ENCODE measurements around the gene UTP18.
"Not testable (repeated sequence)": the region's sequence is repeated elsewhere in the genome, so short reads cannot be mapped to it uniquely, and the experiment has no call there.

UTP18 gene

DNA sequence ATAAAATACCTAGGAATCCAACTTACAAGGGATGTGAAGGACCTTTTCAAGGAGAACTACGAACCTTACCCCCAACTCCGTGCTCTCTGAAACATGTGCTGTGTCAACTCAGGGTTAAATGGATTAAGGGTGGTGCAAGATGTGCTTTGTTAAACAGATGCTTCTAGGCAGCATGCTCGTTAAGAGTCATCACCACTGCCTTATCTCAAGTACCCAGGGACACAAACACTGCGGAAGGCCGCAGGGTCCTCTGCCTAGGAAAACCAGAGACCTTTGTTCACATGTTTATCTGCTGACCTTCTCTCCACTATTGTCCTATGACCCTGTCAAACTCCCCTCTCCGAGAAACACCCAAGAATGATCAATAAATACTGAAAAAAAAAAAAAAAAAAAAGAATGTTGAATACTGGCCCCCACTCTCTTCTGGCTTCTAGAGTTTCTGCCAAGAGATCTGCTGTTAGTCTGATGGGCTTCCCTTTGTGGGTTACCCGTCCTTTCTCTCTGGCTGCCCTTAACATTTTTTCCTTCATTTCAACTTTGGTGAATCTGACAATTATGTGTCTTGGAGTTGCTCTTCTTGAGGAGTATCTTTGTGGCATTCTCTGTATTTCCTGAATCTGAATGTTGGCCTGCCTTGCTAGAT, 70.6 kb downstream of the UTP18 start:
- not testable (repeated sequence) for DNase-seq (ENCODE audit: low spot score)

DNA sequence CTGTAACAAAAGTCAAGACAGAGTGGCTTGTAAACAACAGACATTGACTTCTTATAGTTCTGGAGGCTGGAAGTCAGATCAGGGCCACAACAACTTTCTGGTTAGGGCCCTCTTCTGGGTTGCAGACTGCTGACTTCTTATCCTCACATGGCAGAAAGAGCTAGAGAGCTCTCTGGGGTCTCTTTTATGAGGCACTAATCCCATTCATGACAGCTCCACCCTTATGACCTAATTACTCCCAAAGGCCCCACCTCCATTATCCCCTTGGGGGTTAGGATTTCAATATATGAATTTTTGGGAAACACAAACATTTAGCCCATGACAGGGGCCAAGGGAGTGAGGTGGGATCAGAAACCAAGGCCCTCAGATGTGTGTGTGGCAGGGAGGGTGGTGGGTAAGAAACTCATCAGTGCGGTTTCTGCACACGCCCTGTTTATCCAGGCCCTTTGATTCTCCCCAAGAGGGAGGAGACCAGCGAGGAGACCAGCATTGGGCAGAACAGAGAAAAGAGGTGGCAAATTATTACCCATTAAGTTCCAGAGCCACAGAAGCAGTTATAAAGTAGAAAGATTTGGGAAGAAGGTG, 74.8 kb downstream of the UTP18 start:
- no peak for DNase-seq (ENCODE audit: low spot score)

DNA sequence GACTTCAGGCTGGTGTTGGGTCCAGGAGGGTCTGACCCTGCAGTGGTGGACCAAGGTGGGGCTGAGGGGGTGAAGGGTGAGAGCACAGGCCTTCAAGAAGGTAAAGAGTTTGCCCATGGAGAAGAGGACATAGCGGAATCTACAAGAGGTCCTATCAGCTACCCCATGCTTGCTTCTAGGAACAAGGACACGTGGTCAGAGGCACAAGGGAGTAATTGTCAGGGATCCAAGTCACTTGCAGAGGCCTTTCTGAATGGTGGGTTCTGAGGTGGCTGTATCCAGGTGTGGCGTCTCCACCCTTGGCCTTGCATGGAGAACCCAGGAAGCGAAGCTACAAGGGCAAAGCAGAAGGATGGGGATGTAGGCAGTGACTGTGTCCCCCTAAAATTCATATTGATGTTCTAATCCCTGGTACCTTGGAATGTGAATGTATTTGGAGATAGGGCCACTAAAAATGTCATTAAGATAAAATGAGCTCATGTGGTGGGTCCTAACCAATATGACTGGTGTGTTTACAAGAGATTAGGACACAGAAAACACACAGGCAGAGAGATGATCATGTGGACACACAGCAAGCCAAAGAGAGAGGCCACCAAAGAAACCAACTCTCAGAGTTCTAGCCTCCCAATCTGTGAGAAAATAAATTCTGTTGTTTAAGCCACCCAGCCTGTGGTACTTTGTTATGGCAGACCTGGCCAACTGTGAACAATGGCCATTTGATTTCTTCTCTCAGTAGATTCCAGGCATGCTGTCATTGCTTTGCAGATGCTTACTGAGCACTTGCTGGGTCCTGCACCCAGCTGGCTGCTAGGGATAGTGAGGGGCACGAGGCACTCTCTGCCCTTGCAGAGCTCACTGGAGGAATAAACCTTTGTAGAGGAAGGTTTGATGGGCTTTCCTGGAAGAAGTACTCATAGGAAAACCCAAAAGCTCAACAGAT, 75.8 kb downstream of the UTP18 start:
- DNase-seq (ENCODE audit: low spot score) = no peak

DNA sequence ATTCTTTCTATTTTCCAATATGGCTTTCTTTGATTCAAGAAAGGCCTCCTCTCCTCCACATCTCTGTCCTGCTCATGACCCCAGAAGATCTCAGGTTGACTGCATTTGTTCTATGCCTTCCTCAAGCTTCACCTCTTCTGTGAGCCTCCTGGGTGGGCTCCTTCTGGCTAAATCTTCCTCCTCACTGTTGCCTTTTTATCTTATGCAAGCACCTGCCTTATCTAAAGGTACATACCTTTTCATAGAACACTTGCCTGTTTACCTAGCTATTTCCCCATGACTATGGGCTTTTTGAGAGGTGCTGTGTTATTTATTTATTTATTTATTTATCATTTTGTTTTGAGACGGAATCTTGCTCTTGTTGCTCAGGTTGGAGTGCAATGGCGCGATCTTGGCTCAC, 81.1 kb downstream of the UTP18 start:
- DNase-seq (ENCODE audit: low spot score) = no peak

DNA sequence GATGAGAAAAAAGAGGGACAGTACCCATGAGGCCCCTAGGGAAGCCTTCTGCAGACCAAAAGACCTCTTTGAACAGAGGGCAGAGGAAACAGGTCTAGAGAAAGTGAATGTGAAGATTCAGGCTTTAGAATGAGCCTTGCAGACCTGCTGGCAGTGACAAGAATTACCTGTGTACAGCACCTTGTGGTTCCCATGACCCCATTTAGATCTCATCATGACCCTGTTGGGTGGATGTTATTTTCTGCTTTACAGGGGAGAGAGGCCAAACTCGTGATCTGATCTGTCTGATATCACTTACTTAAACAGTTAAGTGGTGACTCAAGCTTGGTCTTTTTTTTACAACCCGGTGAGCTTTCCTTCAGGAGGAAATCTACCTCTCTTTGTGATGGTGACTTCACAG, 81.9 kb downstream of the UTP18 start:
- no peak for DNase-seq (ENCODE audit: low spot score)

DNA sequence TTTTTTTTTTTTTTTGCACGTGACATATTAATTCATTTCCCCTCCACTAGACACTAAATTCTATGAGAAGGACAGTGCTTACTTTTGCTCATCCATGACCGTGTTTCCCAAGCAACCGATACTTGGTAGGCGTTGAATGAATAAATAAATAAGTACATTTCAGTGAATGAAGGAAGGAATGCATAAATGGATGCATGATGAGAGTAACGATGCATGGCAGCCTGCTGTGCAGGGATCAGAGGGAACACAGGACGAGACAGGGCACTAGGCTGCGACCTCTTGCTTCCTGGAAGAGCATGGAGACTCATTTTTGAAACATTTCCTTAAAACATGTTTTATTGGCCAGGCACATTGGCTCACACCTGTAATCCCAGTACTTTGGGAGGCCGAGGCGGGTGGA, 84.2 kb downstream of the UTP18 start:
- DNase-seq (ENCODE audit: low spot score) = no peak

DNA sequence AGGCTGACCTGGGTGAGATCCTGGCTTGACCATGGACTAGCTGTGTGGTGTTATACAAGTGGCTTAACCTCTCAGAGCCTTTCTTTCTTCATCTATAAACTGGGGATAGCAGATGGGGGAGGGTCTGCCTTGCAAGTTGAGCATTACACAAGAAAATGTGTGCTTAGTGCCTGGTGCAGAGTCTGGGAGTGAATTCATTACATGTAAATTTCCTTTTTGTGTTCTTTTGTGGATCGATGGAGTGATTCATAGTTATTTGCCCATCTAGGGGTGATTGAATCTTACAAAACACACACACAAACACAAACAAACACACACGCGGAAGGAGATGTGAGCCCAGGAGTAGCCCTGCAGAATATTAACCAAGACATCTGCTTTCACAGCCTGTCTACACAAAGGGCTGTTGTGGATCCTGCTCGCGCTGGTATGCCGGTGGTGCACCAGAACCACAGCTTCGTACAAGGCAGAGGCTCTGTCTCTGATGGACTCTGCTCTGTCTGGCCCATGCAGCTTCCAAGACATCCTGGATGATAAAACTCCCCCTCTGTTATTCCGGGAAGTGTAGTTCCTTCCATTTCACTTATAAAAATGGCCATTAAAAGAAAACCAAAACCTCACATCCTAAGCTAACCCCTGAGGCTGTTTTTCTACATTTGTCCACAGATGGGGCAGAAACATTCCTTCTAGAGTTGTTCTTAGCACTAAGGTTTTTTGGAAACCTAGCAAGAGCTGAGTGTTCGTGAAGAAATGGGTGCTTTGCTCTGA, 86.1 kb downstream of the UTP18 start:
- DNase-seq (ENCODE audit: low spot score) = no peak

Data from SW480 (cell line).